H9 (cell line): ENCODE measurements around the gene WRAP73. TPM values are rescaled to one million over a fixed set of nuclear protein-coding genes. Genes with fewer than 3 reads are reported as not detected.

ENCODE experiments used
- DNase-seq: peaks from one replicate; pipeline ENCODE4 v3.0.0-alpha.2; 2017
- H2AFZ ChIP-seq: one replicate; pipeline ENCODE4 v1.6.1; 2013; ENCODE audit warnings: mild to moderate bottlenecking, low read length, control low read depth, moderate library complexity
- H2AK5ac ChIP-seq: 2 replicates; pipeline ENCODE4 v1.6.1; 2013; ENCODE audit warnings: low read length, control low read depth, mixed read lengths; ENCODE audit not compliant: insufficient read length
- H2BK120ac ChIP-seq: one replicate; pipeline ENCODE4 v1.6.1; 2013; ENCODE audit warnings: low read depth, mild to moderate bottlenecking, low read length, control low read depth, inconsistent platforms; ENCODE audit not compliant: poor library complexity, severe bottlenecking
- H2BK12ac ChIP-seq: 2 replicates; pipeline ENCODE4 v1.6.1; 2013; ENCODE audit warnings: low read length, control low read depth, mixed read lengths, low read depth; ENCODE audit not compliant: insufficient read length
- H2BK15ac ChIP-seq: 2 replicates; pipeline ENCODE4 v1.6.1; 2013; ENCODE audit warnings: low read depth, low read length, control low read depth
- H2BK20ac ChIP-seq: one replicate; pipeline ENCODE4 v1.6.1; 2013; ENCODE audit warnings: low read depth, mild to moderate bottlenecking, low read length, control low read depth, inconsistent platforms; ENCODE audit not compliant: poor library complexity, severe bottlenecking
- H2BK5ac ChIP-seq: 2 replicates; pipeline ENCODE4 v1.6.1; 2013; ENCODE audit warnings: low read length, control low read depth, mixed read lengths; ENCODE audit not compliant: insufficient read length
- H3K14ac ChIP-seq: 2 replicates; pipeline ENCODE4 v1.6.1; 2013; ENCODE audit warnings: low read length, control low read depth; ENCODE audit not compliant: insufficient read depth
- H3K18ac ChIP-seq: 2 replicates; pipeline ENCODE4 v1.6.1; 2013; ENCODE audit warnings: low read depth, mild to moderate bottlenecking, mixed read lengths, low read length, control low read depth; ENCODE audit not compliant: insufficient read length
- H3K23ac ChIP-seq: 2 replicates; pipeline ENCODE4 v1.6.1; 2013; ENCODE audit warnings: low read length, control low read depth, mixed read lengths, low read depth; ENCODE audit not compliant: insufficient read length
- H3K23me2 ChIP-seq: 2 replicates; pipeline ENCODE4 v1.6.1; 2013; ENCODE audit warnings: low read depth, mild to moderate bottlenecking, mixed read lengths, low read length, control low read depth; ENCODE audit not compliant: insufficient read length, poor library complexity, severe bottlenecking
- H3K27ac ChIP-seq: 2 replicates; pipeline ENCODE4 v1.5.1; 2013; ENCODE audit warnings: low read length, control low read depth, mixed read lengths, low read depth; ENCODE audit not compliant: insufficient read length
- H3K27me3 ChIP-seq: 2 replicates; pipeline ENCODE4 v1.6.1; 2013; ENCODE audit warnings: low read length, control low read depth, inconsistent platforms; ENCODE audit not compliant: insufficient read depth
- H3K4ac ChIP-seq: 2 replicates; pipeline ENCODE4 v1.6.1; 2013; ENCODE audit warnings: low read depth, mild to moderate bottlenecking, control low read depth, inconsistent platforms, low read length, moderate library complexity
- H3K4me1 ChIP-seq: 2 replicates; pipeline ENCODE4 v1.6.1; 2013; ENCODE audit warnings: low read length, control low read depth, inconsistent platforms; ENCODE audit not compliant: insufficient read depth
- H3K4me2 ChIP-seq: 2 replicates; pipeline ENCODE4 v1.6.1; 2013; ENCODE audit warnings: low read length, control low read depth, mixed read lengths; ENCODE audit not compliant: insufficient read length, insufficient read depth
- H3K56ac ChIP-seq: 2 replicates; pipeline ENCODE4 v1.6.1; 2013; ENCODE audit warnings: low read depth, mild to moderate bottlenecking, mixed read lengths, low read length, control low read depth; ENCODE audit not compliant: insufficient read length
- H3K79me1 ChIP-seq: 2 replicates; pipeline ENCODE4 v1.6.1; 2013; ENCODE audit warnings: low read depth, mild to moderate bottlenecking, moderate library complexity, low read length, control low read depth, inconsistent platforms; ENCODE audit not compliant: insufficient read depth, poor library complexity, severe bottlenecking
- H3K79me2 ChIP-seq: 2 replicates; pipeline ENCODE4 v1.6.1; 2013; ENCODE audit warnings: low read length, control low read depth, inconsistent platforms; ENCODE audit not compliant: insufficient read depth
- H3K9ac ChIP-seq: 2 replicates; pipeline ENCODE4 v1.6.1; 2013; ENCODE audit warnings: low read length, control low read depth, mixed read lengths; ENCODE audit not compliant: insufficient read length; ENCODE audit errors: extremely low read depth
- H3K9me3 ChIP-seq: one replicate; pipeline ENCODE4 v1.6.1; 2013; ENCODE audit warnings: low read depth, low read length, inconsistent platforms; ENCODE audit not compliant: control insufficient read depth
- H3T11ph ChIP-seq: one replicate; pipeline ENCODE4 v1.6.1; 2013; ENCODE audit warnings: mild to moderate bottlenecking, low read length, control low read depth, inconsistent platforms
- H4K20me1 ChIP-seq: one replicate; pipeline ENCODE4 v1.6.1; 2013; ENCODE audit not compliant: control insufficient read depth, insufficient read length, insufficient read depth
- H4K5ac ChIP-seq: 2 replicates; pipeline ENCODE4 v1.6.1; 2013; ENCODE audit warnings: low read depth, mild to moderate bottlenecking, mixed read lengths, low read length, control low read depth; ENCODE audit not compliant: insufficient read length
- H4K8ac ChIP-seq: replicated peaks from 2 replicates; pipeline ENCODE4 v1.6.1; 2013; ENCODE audit warnings: low read length, control low read depth, mixed read lengths, low read depth; ENCODE audit not compliant: insufficient read length
- H4K91ac ChIP-seq: 2 replicates; pipeline ENCODE4 v1.6.1; 2013; ENCODE audit warnings: low read depth, mild to moderate bottlenecking, moderate library complexity, mixed read lengths, low read length, control low read depth; ENCODE audit not compliant: insufficient read length
- H3K27ac Mint-ChIP-seq, 3 experiments: 2 replicates in 2 of 3; 3 replicates in 1 of 3; pipeline ENCODE4 v1.8.0; 2020 to 2021; ENCODE audit warnings: mixed read lengths in 3 of 3, mild to moderate bottlenecking in 1 of 3, moderate library complexity in 1 of 3
- H3K27me3 Mint-ChIP-seq: 2 replicates; pipeline ENCODE4 v1.8.0; 2021; ENCODE audit warnings: low read depth, mild to moderate bottlenecking, moderate library complexity, mixed read lengths
- H3K36me3 Mint-ChIP-seq, 3 experiments: 2 replicates in 2 of 3; 3 replicates in 1 of 3; pipeline ENCODE4 v1.8.0; 2020 to 2021; ENCODE audit warnings: low read depth in 3 of 3, mixed read lengths in 3 of 3; ENCODE audit not compliant: insufficient read depth in 1 of 3
- H3K4me1 Mint-ChIP-seq, 2 experiments: 2 replicates each; pipeline ENCODE4 v1.8.0; 2020; ENCODE audit warnings: mixed read lengths in 2 of 2
- H3K4me3 Mint-ChIP-seq, 2 experiments: 2 replicates in 1 of 2; 3 replicates in 1 of 2; pipeline ENCODE4 v1.8.0; 2020 to 2021; ENCODE audit warnings: mild to moderate bottlenecking in 2 of 2, mixed read lengths in 2 of 2, moderate library complexity in 1 of 2
- H3K9me3 Mint-ChIP-seq, 2 experiments: 2 replicates in 1 of 2; 3 replicates in 1 of 2; pipeline ENCODE4 v1.8.0; 2020; ENCODE audit warnings: mild to moderate bottlenecking in 2 of 2, mixed read lengths in 2 of 2, moderate library complexity in 1 of 2
- CTCF ChIP-seq: fragments of 200-600 bp; sonication (generic); conservative IDR thresholded peaks from 3 replicates; pipeline ENCODE4 v1.8.0; 2021; ENCODE audit warnings: antibody characterized with exemption, mild to moderate bottlenecking
- WGBS: extraction: QIAGEN DNeasy Blood & Tissue Kit; methylation state at CpG from one replicate; pipeline ENCODE4 v1.1.7; 2013; ENCODE audit warnings: missing lambda C conversion rate, low lambda C conversion rate, mixed read lengths; ENCODE audit not compliant: insufficient read length; ENCODE audit errors: extremely low coverage; 5-methylcytosine and 5-hydroxymethylcytosine counted together
- total RNA-seq: library from RNA; stranded (reverse); gene quantifications from 2 replicates; pipeline ENCODE4 v1.2.1, GENCODE V29; 2021

The WRAP73 gene
- total RNA-seq, 1 experiment from 2014 or later = 28.4 TPM

- H3K27ac ChIP-seq = no peak overlapping the region
- WGBS = no CpG with 5 or more reads among the region's 7 CpGs
Measured at GRCh38 chr1:3595949-3596348, 54.0 kb downstream of the WRAP73 start.

More at GRCh38 chr1:3595949-3596348, 54.0 kb downstream of the WRAP73 start:
- Mint-ChIP-seq H3K27ac (peak overlapping the region in 1 of 3 experiments; percentile 77; a peak in 1 of 7 replicates), H3K9me3 (no peaks in the 10 kb centered on the region), H3K4me3 (no peak overlapping the region), H3K4me1 (peaks cover 19 to 32% of the 10 kb centered on the region in 2 experiments), H3K36me3 (peaks cover 0 to 2% (median 0%) of the 10 kb centered on the region in 3 experiments; a peak in 1 of 7 replicates), H3K27me3 (no peaks in the 10 kb centered on the region)
- Histone ChIP-seq H3K4ac (no peak overlapping the region), H3K23me2 (no peaks in the 10 kb centered on the region), H3K23ac (no peak overlapping the region), H3T11ph (no peak overlapping the region), H3K79me1 (no peaks in the 10 kb centered on the region), H2AK5ac (no peak overlapping the region), H3K4me1 (peaks cover 3% of the 10 kb centered on the region; the same call in 1 of the 2 replicates), H3K18ac (no peak overlapping the region), H2AFZ (no peak overlapping the region), H2BK120ac (no peak overlapping the region), H2BK20ac (no peak overlapping the region), H4K91ac (no peak overlapping the region), H3K4me2 (no peak overlapping the region), H4K5ac (no peak overlapping the region), H3K9me3 (no peaks in the 10 kb centered on the region), H4K8ac (no peak overlapping the region), H2BK12ac (no peak overlapping the region), H4K20me1 (no peaks in the 10 kb centered on the region), H2BK15ac (no peak overlapping the region), H3K56ac (no peak overlapping the region), H3K14ac (no peak overlapping the region), H3K27me3 (no peaks in the 10 kb centered on the region), H3K79me2 (no peaks in the 10 kb centered on the region), H2BK5ac (no peak overlapping the region), H3K9ac (no peak overlapping the region)
- no peak for DNase-seq
- no peak for TF ChIP-seq CTCF
